ENCODE results near the gene ASB13. TPM values are rescaled to one million over a fixed set of nuclear protein-coding genes. Genes with fewer than 3 reads are reported as not detected.

Gene ASB13
- total RNA-seq, 3 donors from 2014 or later: 37.9 to 61.8 (median 42.9) TPM

GRCh38 chr10:5658871-5659618 lies 7.3 kb downstream of the ASB13 start:
- TF ChIP-seq POLR2A (IDR thresholded peaks at IDR 0.05): no peak
- no peak for TF ChIP-seq POLR2AphosphoS5 (IDR thresholded peaks at IDR 0.05)
- no peak for TF ChIP-seq CTCF (IDR thresholded peaks at IDR 0.05)
- H3K4me3 ChIP-seq: no peak overlapping the region
- intact Hi-C loops (cut with DNase I; ENCODE audit: low total_unique reads): no loop called here
- H3K36me3 ChIP-seq: no peaks in the 10 kb centered on the region
- H3K27me3 ChIP-seq: no peaks in the 10 kb centered on the region
- no peaks in the 10 kb centered on the region for H3K9me3 ChIP-seq
- no peak for DNase-seq (ENCODE audit: low spot score in 2 of 2)
- peak overlapping the region; percentile 21 to 87 for H3K27ac ChIP-seq
- H3K4me1 ChIP-seq: peaks cover 0 to 5% of the 10 kb centered on the region in 2 donors

- Histone ChIP-seq H3K4me3 (no peak overlapping the region), H3K9me3 (no peaks in the 10 kb centered on the region), H3K4me1 (peaks cover 4 to 5% of the 10 kb centered on the region in 2 donors), H3K27me3 (no peaks in the 10 kb centered on the region), H3K27ac (no peak overlapping the region), H3K36me3 (no peaks in the 10 kb centered on the region)
- TF ChIP-seq CTCF (IDR thresholded peaks at IDR 0.05) (no peak), POLR2A (IDR thresholded peaks at IDR 0.05) (no peak), POLR2AphosphoS5 (IDR thresholded peaks at IDR 0.05) (no peak)
- intact Hi-C loops (cut with DNase I; ENCODE audit: low total_unique reads): no loop called here
- no peak for DNase-seq (ENCODE audit: low spot score in 2 of 2)
Observed at GRCh38 chr10:5656737-5657579, 9.4 kb downstream of the ASB13 start.

GRCh38 chr10:5655121-5655520 lies 11.3 kb downstream of the ASB13 start:
- TF ChIP-seq POLR2AphosphoS5 (IDR thresholded peaks at IDR 0.05) (no peak), CTCF (IDR thresholded peaks at IDR 0.05) (no peak), POLR2A (IDR thresholded peaks at IDR 0.05) (no peak)
- Histone ChIP-seq H3K36me3 (no peaks in the 10 kb centered on the region), H3K4me1 (peaks cover 4% of the 10 kb centered on the region in 2 donors)

GRCh38 chr10:5654218-5654755 lies 12.1 kb downstream of the ASB13 start:
- TF ChIP-seq POLR2A (IDR thresholded peaks at IDR 0.05) (no peak), POLR2AphosphoS5 (IDR thresholded peaks at IDR 0.05) (no peak), CTCF (IDR thresholded peaks at IDR 0.05) (no peak)

More at GRCh38 chr10:5655121-5655520, 11.3 kb downstream of the ASB13 start:
- Histone ChIP-seq H3K27me3 (no peaks in the 10 kb centered on the region), H3K27ac (peak overlapping the region in 1 of 2 donors; percentile 63), H3K9me3 (no peaks in the 10 kb centered on the region), H3K4me3 (no peak overlapping the region)
- intact Hi-C loops (cut with DNase I; ENCODE audit: low total_unique reads): no loop called here
- no peak for DNase-seq (ENCODE audit: low spot score in 2 of 2)

More at GRCh38 chr10:5654218-5654755, 12.1 kb downstream of the ASB13 start:
- no peaks in the 10 kb centered on the region for H3K36me3 ChIP-seq
- H3K9me3 ChIP-seq: no peaks in the 10 kb centered on the region
- H3K4me1 ChIP-seq: peaks cover 0 to 4% of the 10 kb centered on the region in 2 donors
- intact Hi-C loops (cut with DNase I; ENCODE audit: low total_unique reads): no loop called here
- H3K27ac ChIP-seq: peak overlapping the region in 1 of 2 donors; percentile 63
- no peak overlapping the region for H3K4me3 ChIP-seq
- DNase-seq (ENCODE audit: low spot score in 2 of 2): no peak
- no peaks in the 10 kb centered on the region for H3K27me3 ChIP-seq
